SIG-M5 (cell line): ENCODE measurements around the gene FOXP1.
"Not testable (repeated sequence)": the region's sequence is repeated elsewhere in the genome, so short reads cannot be mapped to it uniquely, and the experiment has no call there.

Experiments used
- DNase-seq: peaks from one replicate; lab custom pipeline; 2025; lab: John Stamatoyannopoulos, UW

FOXP1 gene

GRCh38 chr3:71528816-71529215 is 54.7 kb downstream of the FOXP1 start:
- DNase-seq, result no peak

GRCh38 chr3:71526448-71526847 is 57.1 kb downstream of the FOXP1 start:
- not testable (repeated sequence) for DNase-seq

- DNase-seq, result no peak
These were observed 58.1 kb downstream of the FOXP1 start for GRCh38 chr3:71525391-71525790.

GRCh38 chr3:71524672-71525071 is 58.9 kb downstream of the FOXP1 start:
- no peak for DNase-seq

GRCh38 chr3:71523628-71524027 is 59.9 kb downstream of the FOXP1 start:
- DNase-seq, result no peak

- DNase-seq, result no peak
These were observed 61.3 kb downstream of the FOXP1 start for GRCh38 chr3:71521940-71522876.

GRCh38 chr3:71521021-71521352 is 62.5 kb downstream of the FOXP1 start:
- no peak for DNase-seq

GRCh38 chr3:71520161-71521020 is 63.1 kb downstream of the FOXP1 start:
- no peak for DNase-seq

- DNase-seq, result no peak
These were observed 65.4 kb downstream of the FOXP1 start for GRCh38 chr3:71518089-71518488.

- DNase-seq, result no peak
These were observed 66.2 kb downstream of the FOXP1 start for GRCh38 chr3:71517271-71517791.

GRCh38 chr3:71515636-71516365 is 67.7 kb downstream of the FOXP1 start:
- no peak for DNase-seq

GRCh38 chr3:71514621-71515020 is 68.9 kb downstream of the FOXP1 start:
- DNase-seq, result no peak

- DNase-seq, result no peak
These were observed 70.0 kb downstream of the FOXP1 start for GRCh38 chr3:71513515-71513914.

GRCh38 chr3:71513081-71513480 is 70.4 kb downstream of the FOXP1 start:
- DNase-seq, result no peak

- no peak for DNase-seq
These were observed 71.0 kb downstream of the FOXP1 start for GRCh38 chr3:71512544-71512943.

- no peak for DNase-seq
These were observed 71.5 kb downstream of the FOXP1 start for GRCh38 chr3:71512000-71512399.

GRCh38 chr3:71511446-71511845 is 72.1 kb downstream of the FOXP1 start:
- DNase-seq, result no peak

- DNase-seq, result no peak
These were observed 72.5 kb downstream of the FOXP1 start for GRCh38 chr3:71511037-71511436.

- no peak for DNase-seq
These were observed 73.0 kb downstream of the FOXP1 start for GRCh38 chr3:71510510-71510909.

- DNase-seq, result no peak
These were observed 74.5 kb downstream of the FOXP1 start for GRCh38 chr3:71509066-71509465.

- no peak for DNase-seq
These were observed 77.7 kb downstream of the FOXP1 start for GRCh38 chr3:71505767-71506350.
